Measurements from ENCODE around the gene ITK. TPM values are rescaled to one million over a fixed set of nuclear protein-coding genes. Genes with fewer than 3 reads are reported as not detected.

The ITK gene
- polyA plus RNA-seq, 3 donors: 0.22 to 0.49 (median 0.33) TPM

Other genes starting within 250 kb of the ITK start
- gene TIMD4, start 217.6 kb upstream of the ITK start, polyA plus RNA-seq (ENCODE audit: insufficient read length in 3 of 3): under 1 TPM; 0.16 to 0.95 (median 0.46) TPM
- 1 to 10 TPM in 2 of 3 donors, under 1 TPM in 1; 0.70 to 5.8 (median 2.7) TPM for gene HAVCR1, start 121.7 kb upstream of the ITK start, polyA plus RNA-seq (ENCODE audit: insufficient read length in 3 of 3)
- gene HAVCR2, start 71.8 kb upstream of the ITK start, polyA plus RNA-seq (ENCODE audit: insufficient read length in 3 of 3): 10 to 100 TPM in 2 of 3 donors, 1 to 10 TPM in 1; 3.3 to 12.1 (median 11.5) TPM
- 10 to 100 TPM; 19.9 to 23.2 (median 20.2) TPM for gene MED7, start 38.0 kb upstream of the ITK start, polyA plus RNA-seq (ENCODE audit: insufficient read length in 3 of 3)
- gene GARIN3, start 14.6 kb upstream of the ITK start, polyA plus RNA-seq (ENCODE audit: insufficient read length in 3 of 3): not detected
- 100 to 1,000 TPM; 113 to 128 (median 118) TPM for gene CYFIP2, start 85.3 kb downstream of the ITK start, polyA plus RNA-seq (ENCODE audit: insufficient read length in 3 of 3)